GM19452 (cell line): ENCODE measurements around the gene SORCS2.

Experiments used
- ATAC-seq: cut with Tn5 transposase; IDR thresholded peaks from one replicate; pipeline ENCODE4 v1.9.1; 2021; ENCODE audit not compliant: unreplicated experiment

Gene SORCS2

GRCh38 chr4:7366180-7366945, 174.0 kb downstream of the SORCS2 start:
- no peak for ATAC-seq

DNA sequence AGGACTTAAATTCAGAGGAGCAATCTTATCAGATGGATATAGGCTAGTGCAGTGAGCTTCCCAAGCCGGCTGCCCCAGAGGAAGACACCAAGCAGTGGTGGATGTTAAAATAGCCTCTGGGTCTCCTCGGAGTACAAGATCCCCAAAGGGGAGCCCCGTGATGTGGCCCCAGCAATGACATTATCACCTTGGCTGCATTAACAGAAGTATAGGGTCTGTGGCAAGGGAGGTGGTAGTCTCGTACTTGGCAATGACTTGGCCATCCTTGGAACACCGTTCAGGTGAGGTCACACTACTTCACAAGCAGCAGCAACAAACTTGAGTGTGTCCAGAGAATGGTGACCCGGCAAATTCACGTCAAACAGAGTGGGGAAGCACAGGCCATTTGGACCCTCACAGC, 174.6 kb downstream of the SORCS2 start:
- ATAC-seq, result no peak

DNA sequence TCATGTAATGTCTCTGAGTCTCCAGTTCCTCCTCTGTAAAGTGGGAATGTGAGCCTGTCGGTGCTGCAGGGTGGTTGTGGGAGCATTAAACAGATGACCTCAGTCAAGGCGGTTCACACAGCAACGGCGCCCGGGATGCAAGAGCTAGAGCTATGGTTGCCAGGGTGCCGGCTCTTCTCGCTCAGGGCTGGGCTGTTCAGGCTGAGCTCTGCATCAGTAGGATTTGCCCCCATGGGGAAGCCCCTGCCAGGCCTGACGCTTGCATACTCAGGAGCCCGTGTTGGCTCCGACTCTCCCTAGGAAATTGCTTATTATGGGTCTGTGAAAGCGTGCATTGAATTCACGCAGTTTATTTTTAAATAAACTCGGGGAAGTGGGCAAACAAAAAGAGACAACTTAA, 175.1 kb downstream of the SORCS2 start:
- no peak for ATAC-seq

GRCh38 chr4:7367864-7368277, 175.5 kb downstream of the SORCS2 start:
- ATAC-seq, result no peak

DNA sequence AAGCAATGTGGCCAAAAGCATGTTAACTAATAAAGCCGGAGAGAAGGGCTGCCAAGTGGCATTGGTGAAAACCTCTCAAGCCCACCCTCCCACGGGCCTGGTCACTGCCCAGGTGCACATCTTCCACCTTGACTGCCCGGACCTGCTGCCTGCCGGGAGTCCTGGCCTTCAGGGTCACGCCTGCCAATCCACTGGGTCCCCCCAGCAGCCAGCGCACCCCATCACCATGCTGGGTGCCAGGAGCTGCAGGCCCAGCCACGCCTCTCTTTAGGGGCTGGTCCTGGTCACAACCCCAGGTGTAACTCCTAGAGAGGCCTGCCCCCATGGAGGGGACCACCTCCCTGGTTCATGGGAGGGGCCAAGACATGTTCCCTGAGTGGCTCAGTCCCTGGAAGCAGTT, 176.0 kb downstream of the SORCS2 start:
- ATAC-seq, result no peak

GRCh38 chr4:7369511-7369910, 177.2 kb downstream of the SORCS2 start:
- ATAC-seq, result no peak

GRCh38 chr4:7370038-7370437, 177.7 kb downstream of the SORCS2 start:
- no peak for ATAC-seq

DNA sequence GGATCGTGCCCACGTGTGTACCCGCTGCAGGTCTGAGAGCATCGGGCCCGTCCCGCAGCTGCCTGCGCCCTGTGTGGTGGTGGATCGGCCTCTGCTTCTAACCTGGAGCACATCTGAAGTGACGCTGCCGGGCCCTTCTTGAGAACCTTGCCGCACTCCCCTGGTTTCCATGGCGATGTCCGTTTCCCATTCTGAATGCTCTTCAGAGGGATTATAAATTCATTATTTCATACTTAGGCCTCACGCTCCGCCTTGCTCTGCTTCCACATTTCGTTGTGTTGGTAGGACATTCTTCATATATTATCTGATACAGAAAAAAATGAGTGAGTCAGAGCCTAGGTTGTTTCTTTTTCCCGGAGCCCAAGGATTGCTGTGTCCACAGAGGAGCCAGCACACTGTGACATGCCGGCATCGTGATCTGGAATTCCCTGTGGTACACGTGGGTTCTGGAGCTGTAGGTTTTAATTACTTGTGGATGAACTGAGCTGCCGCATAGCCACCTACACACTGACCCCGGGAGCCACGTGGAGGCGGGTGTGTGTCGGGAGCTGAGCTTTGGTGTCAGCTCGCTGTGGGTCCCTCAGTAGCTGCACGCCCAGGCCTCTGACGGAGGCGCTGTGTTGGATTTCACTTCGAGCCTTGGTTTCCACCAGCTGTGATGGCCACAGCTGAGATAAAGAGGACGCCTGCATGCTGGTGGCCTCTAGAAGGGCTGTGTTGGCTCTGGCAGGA, 179.0 kb downstream of the SORCS2 start:
- no peak for ATAC-seq

DNA sequence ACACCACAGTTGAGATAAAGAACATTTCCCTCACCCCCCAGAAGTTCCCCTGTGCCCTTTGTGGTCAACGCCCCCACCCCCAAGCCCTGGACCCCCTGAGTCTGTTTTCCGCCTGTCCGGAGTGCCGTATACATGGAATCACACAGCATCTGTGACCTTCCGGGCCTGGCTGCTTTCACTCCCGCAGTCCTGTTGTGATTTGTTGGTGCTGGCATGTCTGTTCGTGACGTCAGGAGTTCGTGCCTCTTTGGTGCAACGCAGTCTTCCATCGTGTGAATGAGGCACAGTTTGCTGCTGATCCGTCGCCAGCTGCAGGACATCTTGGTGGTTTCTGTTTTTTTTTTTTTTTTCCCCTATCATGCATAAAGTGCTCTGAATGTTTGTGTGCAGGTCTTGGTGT, 180.3 kb downstream of the SORCS2 start:
- ATAC-seq, result no peak

DNA sequence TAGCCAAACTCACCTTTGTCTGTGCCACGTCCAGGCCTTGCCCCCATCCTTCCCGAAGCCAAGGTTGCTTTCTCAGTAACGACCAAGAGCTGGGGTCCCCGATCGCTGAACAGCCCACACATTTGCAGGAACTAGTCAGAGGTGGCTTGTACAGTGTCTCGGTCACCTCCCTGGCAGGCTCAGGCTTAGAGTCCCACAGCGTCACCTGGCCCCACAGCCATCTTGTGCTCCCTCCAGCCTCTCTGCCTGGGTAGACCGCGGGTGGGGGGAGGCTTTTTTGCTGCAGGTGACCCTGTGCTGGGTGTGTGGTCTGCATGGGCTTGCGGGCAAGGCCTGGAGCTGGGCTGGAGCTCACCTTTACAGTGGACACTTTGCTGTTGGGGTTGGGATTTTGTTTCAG, 182.2 kb downstream of the SORCS2 start:
- no peak for ATAC-seq

DNA sequence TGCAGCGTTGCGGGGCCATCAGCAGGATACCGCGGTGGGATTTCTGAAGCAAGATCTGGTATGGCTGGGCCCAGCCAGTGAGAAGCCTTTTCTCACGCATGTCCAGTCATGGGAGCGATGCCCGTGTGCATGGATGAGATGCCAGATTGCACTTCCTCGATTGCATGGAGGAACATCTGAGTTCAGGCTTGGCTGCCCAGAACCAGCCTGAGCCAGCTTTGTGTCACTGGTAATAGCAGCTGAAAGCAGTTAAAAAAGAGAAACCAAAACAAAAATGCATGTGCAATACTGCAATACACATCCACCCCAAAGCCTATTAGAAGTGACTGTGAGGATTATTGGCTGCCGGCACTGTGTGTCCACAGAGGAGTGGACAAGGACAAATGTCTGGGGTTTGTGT, 183.1 kb downstream of the SORCS2 start:
- no peak for ATAC-seq

- no peak for ATAC-seq
These were observed 185.0 kb downstream of the SORCS2 start for GRCh38 chr4:7377223-7377865.

DNA sequence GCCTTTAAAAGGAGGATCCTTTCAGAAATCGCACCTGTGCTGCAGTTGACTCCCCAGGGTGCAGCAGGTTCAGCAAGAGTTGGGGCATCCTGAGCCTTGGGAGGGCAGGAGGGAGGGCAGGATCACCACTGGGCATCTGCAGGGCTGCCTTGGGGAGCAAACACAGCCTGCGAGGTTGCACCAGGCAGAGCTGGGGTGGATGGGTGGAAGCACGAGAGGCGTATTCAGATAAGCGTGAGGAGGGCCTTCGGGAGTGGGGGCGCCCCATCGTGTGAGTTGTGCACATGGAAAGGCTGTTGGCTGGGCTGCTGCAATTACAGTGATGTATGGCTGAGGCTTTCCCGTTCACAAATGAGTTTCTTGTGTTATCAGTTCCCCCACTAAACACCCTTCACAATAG, 186.8 kb downstream of the SORCS2 start:
- no peak for ATAC-seq

- no peak for ATAC-seq
These were observed 187.4 kb downstream of the SORCS2 start for GRCh38 chr4:7379719-7380118.

DNA sequence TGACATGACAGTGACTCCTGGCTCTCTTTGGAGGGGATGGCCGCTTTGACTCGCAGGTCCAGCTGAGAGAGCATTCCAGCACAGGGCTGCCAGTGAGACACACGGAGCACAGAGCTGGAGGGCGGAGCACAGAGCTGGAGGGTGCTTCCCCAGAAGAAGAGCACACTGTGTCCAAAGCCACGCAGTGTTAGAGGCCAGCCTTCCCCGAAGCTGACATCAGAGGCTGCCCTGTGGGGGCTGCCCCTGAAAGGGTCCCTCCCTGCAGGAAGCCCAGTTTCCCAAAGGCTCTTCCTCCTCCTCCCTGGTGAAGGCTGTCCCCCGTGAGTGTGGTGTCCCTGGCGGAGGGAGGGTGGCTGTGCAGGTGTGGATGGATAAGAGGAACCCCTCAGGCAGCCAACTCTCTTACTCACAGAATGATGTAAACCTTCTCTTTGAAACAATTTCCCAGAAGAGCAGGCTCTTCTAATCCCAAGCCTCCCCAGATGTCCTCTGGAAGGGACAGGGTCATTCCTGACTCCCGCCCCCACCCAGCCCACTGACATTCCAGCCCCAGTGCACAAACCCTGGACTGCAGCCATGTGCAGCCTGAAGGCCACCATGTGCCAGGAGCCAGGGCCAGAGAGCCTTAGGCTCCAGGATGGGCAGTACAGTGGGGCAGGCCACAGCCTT, 189.0 kb downstream of the SORCS2 start:
- ATAC-seq, result no peak

DNA sequence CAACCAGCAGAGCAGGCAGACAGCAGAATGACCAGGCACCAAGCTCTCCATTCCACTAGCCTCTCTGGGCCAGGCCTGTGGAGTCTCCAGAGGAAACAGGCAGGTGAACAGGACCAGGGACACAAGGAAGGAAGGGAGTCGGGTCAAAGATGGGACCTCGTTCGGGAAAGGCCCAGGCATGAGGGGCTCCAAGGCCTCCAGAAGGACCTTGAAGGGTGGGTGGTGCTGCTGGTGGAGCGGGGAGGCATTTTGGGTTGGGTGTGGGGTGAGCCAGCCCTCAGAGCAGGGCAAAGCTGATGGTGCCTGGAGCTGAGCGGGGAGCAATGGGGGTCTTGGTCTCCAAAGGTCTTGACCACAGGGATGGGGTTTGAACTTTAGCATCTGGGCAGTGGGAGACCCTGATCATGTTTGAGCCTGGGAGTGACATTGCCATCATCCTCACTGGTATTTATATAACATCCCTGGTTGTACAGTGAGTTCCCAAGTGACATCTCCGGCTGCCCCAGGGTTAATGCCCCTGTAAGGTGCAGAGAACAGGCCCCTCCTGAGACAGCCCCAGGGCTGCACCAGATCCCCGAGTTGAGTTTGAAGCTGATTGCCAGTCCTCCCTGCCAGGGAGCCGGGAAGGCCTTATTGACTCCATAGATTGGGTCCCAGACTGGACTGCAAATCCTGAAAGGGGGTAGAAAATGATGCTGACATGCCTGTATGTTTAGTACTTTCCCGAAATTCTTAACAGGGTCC, 189.7 kb downstream of the SORCS2 start:
- ATAC-seq, result no peak

GRCh38 chr4:7382634-7383014, 190.3 kb downstream of the SORCS2 start:
- no peak for ATAC-seq

GRCh38 chr4:7383266-7383665, 190.9 kb downstream of the SORCS2 start:
- ATAC-seq, result no peak

DNA sequence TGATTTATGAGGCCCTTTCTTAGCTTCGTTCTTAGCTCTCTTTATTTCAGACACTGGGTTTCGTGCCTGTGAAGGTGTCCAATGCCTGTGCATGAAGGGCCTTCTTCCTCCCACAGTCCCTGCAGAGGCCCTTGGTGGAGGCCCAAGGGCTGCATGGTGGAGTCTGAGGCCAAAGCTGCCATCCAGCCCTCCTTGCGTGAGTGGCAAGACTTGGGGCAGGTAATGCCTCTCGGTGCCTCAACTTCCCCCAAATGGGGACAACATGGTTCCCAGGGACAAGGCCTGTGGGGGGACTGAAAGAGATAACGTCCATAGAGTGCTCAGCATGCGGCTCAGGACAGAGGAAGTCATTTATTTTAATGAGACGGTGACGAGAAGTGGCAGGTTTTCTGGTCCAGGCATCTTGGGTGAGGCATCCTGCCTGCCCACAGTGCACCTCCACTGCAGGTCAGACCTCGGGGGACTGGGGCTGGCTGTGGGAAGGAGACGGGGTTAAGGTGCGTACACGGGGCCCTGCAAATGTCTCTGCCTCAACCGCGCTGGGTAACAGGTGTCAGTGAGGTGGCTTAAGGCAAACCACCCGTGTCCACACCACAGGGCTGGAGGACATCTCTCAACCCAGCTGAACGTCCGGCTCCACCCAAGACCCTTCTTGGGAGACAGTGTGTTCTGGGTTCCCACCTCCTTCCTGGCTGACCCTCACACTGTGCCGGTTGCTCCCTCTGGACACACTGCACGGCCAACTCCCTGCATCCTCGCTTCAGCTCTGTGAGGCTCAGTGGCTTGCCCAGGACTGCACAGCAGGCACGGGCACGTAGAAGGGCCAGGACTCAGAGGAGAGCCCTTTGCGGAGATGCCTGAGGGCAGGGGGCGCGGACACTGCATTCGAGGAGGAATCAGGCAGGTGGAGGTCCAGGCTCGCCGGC, 191.9 kb downstream of the SORCS2 start:
- no peak for ATAC-seq
